ENCODE measurements around the gene NOP53.

DNA sequence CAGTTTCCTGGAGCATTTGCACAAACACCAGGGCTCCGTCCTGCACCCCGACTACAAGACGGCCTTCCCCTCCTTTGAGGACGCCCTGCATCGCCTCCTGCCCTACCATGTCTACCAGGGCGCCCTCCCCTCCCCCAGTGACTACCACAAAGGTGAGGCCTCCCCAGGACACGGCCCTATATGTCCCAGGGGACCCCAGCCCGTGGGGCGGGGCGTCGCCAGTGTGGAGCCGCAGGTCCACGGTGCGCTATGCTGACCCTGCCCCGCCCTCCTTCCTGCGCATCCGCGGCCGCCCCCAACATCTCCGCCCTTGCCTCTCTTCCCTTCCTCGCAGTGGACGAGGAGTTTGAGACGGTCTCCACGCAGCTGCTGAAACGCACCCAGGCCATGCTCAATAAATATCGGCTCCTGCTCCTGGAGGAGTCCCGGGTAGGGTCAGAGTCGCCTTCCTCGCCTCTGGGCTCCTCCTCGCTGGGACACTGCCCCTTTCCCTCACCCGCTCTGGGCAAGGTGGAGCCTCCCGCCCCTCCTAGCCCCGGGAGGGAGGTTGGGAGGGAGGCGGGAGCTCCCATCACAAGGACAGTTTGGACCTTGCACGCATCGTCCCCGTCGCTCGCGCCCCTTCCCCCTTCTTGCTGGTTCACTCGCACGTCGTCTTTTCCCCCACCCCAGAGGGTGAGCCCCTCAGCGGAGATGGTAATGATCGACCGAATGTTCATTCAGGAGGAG is 46.6 kb upstream of the NOP53 start:
- TF ChIP-seq TAF1 (IDR thresholded peaks at IDR 0.05; ENCODE audit: borderline replicate concordance, low read depth, low read length): no peak
- TF ChIP-seq POLR2AphosphoS5 (IDR thresholded peaks at IDR 0.05; ENCODE audit: low read depth, low read length): no peak
- no peak for TF ChIP-seq POLR2A (IDR thresholded peaks at IDR 0.05; ENCODE audit: low read depth, low read length)
